Ishikawa (cell line): Measurements from ENCODE around the gene C1QTNF9B.

Source experiments
- EGR1 ChIP-seq: IDR thresholded peaks from 2 replicates; pipeline ENCODE4 v1.6.1; 2012
- TAF1 ChIP-seq: IDR thresholded peaks from 2 replicates; pipeline ENCODE4 v1.6.1; 2012; ENCODE audit warnings: low read depth, mild to moderate bottlenecking

- TF ChIP-seq EGR1 = no peak
- no peak for TF ChIP-seq TAF1
Observed at GRCh38 chr13:23889615-23890607, 7.4 kb downstream of the C1QTNF9B start.
